ENCODE measurements around the gene KIF13A.

DNA sequence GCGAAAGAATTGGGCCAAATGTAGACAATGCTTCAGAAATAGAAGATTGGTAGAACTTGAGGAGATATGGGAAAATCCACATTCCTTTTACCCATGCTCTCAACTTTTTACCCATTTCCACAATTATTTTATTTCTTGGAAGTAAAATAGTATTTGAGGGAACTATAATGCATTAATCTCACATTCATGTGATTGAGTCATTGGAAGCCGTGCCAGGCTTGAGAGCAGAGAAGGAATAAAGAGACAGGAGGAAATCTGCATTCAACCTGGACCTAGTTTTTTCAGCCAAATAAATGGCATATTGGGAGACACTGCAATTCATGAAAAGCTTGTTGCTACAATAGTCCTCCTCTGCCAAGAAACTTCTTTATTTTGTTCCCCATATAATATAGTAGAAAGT, 278.0 kb downstream of the KIF13A start:
- TF ChIP-seq, protein P1, sequence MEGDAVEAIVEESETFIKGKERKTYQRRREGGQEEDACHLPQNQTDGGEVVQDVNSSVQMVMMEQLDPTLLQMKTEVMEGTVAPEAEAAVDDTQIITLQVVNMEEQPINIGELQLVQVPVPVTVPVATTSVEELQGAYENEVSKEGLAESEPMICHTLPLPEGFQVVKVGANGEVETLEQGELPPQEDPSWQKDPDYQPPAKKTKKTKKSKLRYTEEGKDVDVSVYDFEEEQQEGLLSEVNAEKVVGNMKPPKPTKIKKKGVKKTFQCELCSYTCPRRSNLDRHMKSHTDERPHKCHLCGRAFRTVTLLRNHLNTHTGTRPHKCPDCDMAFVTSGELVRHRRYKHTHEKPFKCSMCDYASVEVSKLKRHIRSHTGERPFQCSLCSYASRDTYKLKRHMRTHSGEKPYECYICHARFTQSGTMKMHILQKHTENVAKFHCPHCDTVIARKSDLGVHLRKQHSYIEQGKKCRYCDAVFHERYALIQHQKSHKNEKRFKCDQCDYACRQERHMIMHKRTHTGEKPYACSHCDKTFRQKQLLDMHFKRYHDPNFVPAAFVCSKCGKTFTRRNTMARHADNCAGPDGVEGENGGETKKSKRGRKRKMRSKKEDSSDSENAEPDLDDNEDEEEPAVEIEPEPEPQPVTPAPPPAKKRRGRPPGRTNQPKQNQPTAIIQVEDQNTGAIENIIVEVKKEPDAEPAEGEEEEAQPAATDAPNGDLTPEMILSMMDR (IDR thresholded peaks at IDR 0.05) = no peak
- TF ChIP-seq POLR2A (IDR thresholded peaks at IDR 0.05; ENCODE audit: low read depth) = no peak
